B cell (primary cell): Measurements from ENCODE around the gene FES. TPM values are rescaled to one million over a fixed set of nuclear protein-coding genes. Genes with fewer than 3 reads are reported as not detected.

Source experiments
- ATAC-seq: fragments of 200-7000 bp; cut with Tn5 transposase; one replicate; pipeline ENCODE4 v1.10.0; 2021; ENCODE audit warnings: low read depth, mild to moderate bottlenecking, moderate number of reproducible peaks, moderate library complexity
- CTCF ChIA-PET: fragments of 350-600 bp; sonication (Branson Sonifier 250); formaldehyde crosslinking; loops from one replicate; lab custom pipeline; 2021; ENCODE audit warnings: antibody characterized with exemption, inconsistent platforms; lab: Charles Lee
- POLR2A ChIA-PET: fragments of 350-600 bp; sonication (Branson Sonifier 250); formaldehyde crosslinking; loops from one replicate; lab custom pipeline; 2021; ENCODE audit warnings: antibody characterized with exemption; lab: Charles Lee
- DNase-seq: peaks from one replicate; pipeline ENCODE4 v3.0.0; 2013
- H2AFZ ChIP-seq: 2 replicates; pipeline ENCODE4 v1.6.1; 2012; ENCODE audit warnings: mild to moderate bottlenecking, low read depth, low read length; ENCODE audit not compliant: insufficient read depth, poor library complexity, severe bottlenecking
- H3K27ac ChIP-seq, 2 donors: 1 replicate in 1 of 2; 2 replicates in 1 of 2; pipeline ENCODE4 v1.5.1; 2012 to 2013; ENCODE audit warnings: low read length in 2 of 2, mild to moderate bottlenecking in 2 of 2, moderate library complexity in 1 of 2
- H3K27me3 ChIP-seq, 4 experiments: fragments of 200-600 bp in 1 of 4; sonication (generic) in 1 of 4; replicated peaks in 1 of 4; 1 replicate in 2 of 4; 2 replicates in 2 of 4; pipeline versions ENCODE4 v1.6.1 to v1.7.0; 2013 to 2016; ENCODE audit warnings: low read length in 3 of 4, mild to moderate bottlenecking in 2 of 4, mixed read lengths in 1 of 4, moderate library complexity in 1 of 4; ENCODE audit not compliant: insufficient read depth in 4 of 4, control insufficient read depth in 3 of 4; ENCODE audit errors: control extremely low read depth in 1 of 4
- H3K36me3 ChIP-seq, 2 experiments: replicated peaks in 1 of 2; 1 replicate in 1 of 2; 2 replicates in 1 of 2; pipeline versions ENCODE4 v1.6.1 to v1.7.1; 2013; ENCODE audit warnings: low read length in 1 of 2; ENCODE audit not compliant: insufficient read depth in 2 of 2, control insufficient read depth in 1 of 2; ENCODE audit errors: control extremely low read depth in 1 of 2, extremely low read depth in 1 of 2
- H3K4me1 ChIP-seq, 2 donors: fragments of 200-600 bp in 1 of 2; sonication (generic) in 1 of 2; 1 replicate in 1 of 2; 2 replicates in 1 of 2; pipeline versions ENCODE4 v1.5.1 to v1.6.1; 2013 to 2017; ENCODE audit warnings: low read length in 2 of 2; ENCODE audit not compliant: control insufficient read depth in 2 of 2, insufficient read depth in 2 of 2
- H3K4me2 ChIP-seq: replicated peaks from 2 replicates; pipeline ENCODE3; 2012; ENCODE audit warnings: mild to moderate bottlenecking, low read depth, low read length; ENCODE audit not compliant: poor library complexity, severe bottlenecking
- H3K4me3 ChIP-seq, 5 experiments: fragments of 200-600 bp in 1 of 5; sonication (generic) in 1 of 5; 1 replicate in 3 of 5; 2 replicates in 2 of 5; pipeline versions ENCODE4 v1.5.1 to v1.7.0; 2011 to 2016; ENCODE audit warnings: low read length in 4 of 5, mild to moderate bottlenecking in 4 of 5, low read depth in 2 of 5, control low read depth in 1 of 5, moderate library complexity in 1 of 5; ENCODE audit not compliant: insufficient read depth in 1 of 5; ENCODE audit errors: control extremely low read depth in 1 of 5, extremely low read depth in 1 of 5
- H3K79me2 ChIP-seq: fragments of 200-600 bp; sonication (generic); one replicate; pipeline ENCODE4 v1.6.0; 2016; ENCODE audit warnings: low read length; ENCODE audit not compliant: control insufficient read depth, insufficient read depth
- H3K9ac ChIP-seq: fragments of 200-600 bp; sonication (generic); 2 replicates; pipeline ENCODE4 v1.6.1; 2017; ENCODE audit warnings: mild to moderate bottlenecking, low read length, moderate library complexity
- H3K9me3 ChIP-seq, 3 donors: one replicate each; pipeline versions ENCODE4 v1.6.1 to v1.7.1; 2013; ENCODE audit warnings: low read length in 2 of 3; ENCODE audit not compliant: control insufficient read depth in 2 of 3, insufficient read depth in 1 of 3; ENCODE audit errors: control extremely low read depth in 1 of 3
- H4K20me1 ChIP-seq: 2 replicates; pipeline ENCODE4 v1.6.0; 2012; ENCODE audit warnings: mild to moderate bottlenecking, low read length; ENCODE audit not compliant: insufficient read depth, control insufficient read depth, poor library complexity, severe bottlenecking
- H3K27ac Mint-ChIP-seq: one replicate; pipeline ENCODE4 v1.8.0; 2021; ENCODE audit warnings: mixed read lengths
- H3K27me3 Mint-ChIP-seq: one replicate; pipeline ENCODE4 v1.8.0; 2021; ENCODE audit warnings: mixed read lengths
- H3K4me1 Mint-ChIP-seq: one replicate; pipeline ENCODE4 v1.8.0; 2021; ENCODE audit warnings: mixed read lengths
- H3K4me3 Mint-ChIP-seq: one replicate; pipeline ENCODE4 v1.8.0; 2021; ENCODE audit warnings: mixed read lengths
- H3K9me3 Mint-ChIP-seq: one replicate; pipeline ENCODE4 v1.8.0; 2022; ENCODE audit warnings: mixed read lengths; ENCODE audit not compliant: insufficient read depth
- CTCF ChIP-seq: fragments of 200-600 bp; IDR thresholded peaks from one replicate; pipeline ENCODE4 v1.8.0; 2022; ENCODE audit warnings: antibody characterized with exemption, mild to moderate bottlenecking
- EZH2 ChIP-seq: IDR thresholded peaks from 2 replicates; pipeline ENCODE4 v1.6.1; 2012; ENCODE audit warnings: borderline replicate concordance, low read depth, mild to moderate bottlenecking, moderate library complexity, low read length; ENCODE audit not compliant: insufficient read depth, poor library complexity, severe bottlenecking
- WGBS: methylation state at CpG from one replicate; pipeline ENCODE4 v1.1.5; 2013; ENCODE audit warnings: missing lambda C conversion rate; ENCODE audit not compliant: insufficient coverage; 5-methylcytosine and 5-hydroxymethylcytosine counted together
- intact Hi-C: fragments of 100-400 bp; cut with micrococcal nuclease; formaldehyde crosslinking; loops from one replicate; pipeline ENCODE4 v1.10.0; 2022
- polyA plus RNA-seq: library from polyadenylated mRNA; depleted of rRNA; stranded (reverse); fragments of >200 nt; gene quantifications from 2 replicates; pipeline ENCODE4 v1.2.3, GENCODE V29; 2012
- total RNA-seq, 2 donors: library from RNA; stranded (reverse); fragments of 120-200 nt in 1 of 2; gene quantifications; 1 replicate in 1 of 2; 2 replicates in 1 of 2; pipeline versions ENCODE4 v1.2.3 to v1.2.4, GENCODE V29; 2013 to 2022

The FES gene
- total and polyA plus RNA-seq, 2 donors (not counting 1 experiment from before 2014, with no cell fraction given) = 23.9 to 31.4 TPM

GRCh38 chr15:90859234-90860131 is 24.8 kb upstream of the FES start:
- no peak for ATAC-seq
- ChIA-PET CTCF (interaction anchor here (1.0 to 1.4 kb wide), 3 partner anchors 15 to 211 kb away, joined by 3 to 4 read pairs (median 4); no protein-coding TSS in a partner anchor), POLR2A (interaction anchor here (0.6 to 0.8 kb wide), 4 partner anchors 41 to 76 kb away, joined by 3 to 6 read pairs (median 4); partner anchors contain the start of gene UNC45A)
- H3K9me3 Mint-ChIP-seq = no peaks in the 10 kb centered on the region
- H3K27ac Mint-ChIP-seq = peak overlapping the region; percentile 79
- Histone ChIP-seq H3K4me2 (no peak overlapping the region), H2AFZ (no peak overlapping the region), H4K20me1 (no peaks in the 10 kb centered on the region), H3K79me2 (no peaks in the 10 kb centered on the region), H3K9me3 (no peaks in the 10 kb centered on the region), H3K27me3 (no peaks in the 10 kb centered on the region), H3K4me3 (no peak overlapping the region), H3K36me3 (no peaks in the 10 kb centered on the region), H3K4me1 (peaks cover 37 to 48% of the 10 kb centered on the region in 2 donors), H3K9ac (no peak overlapping the region), H3K27ac (no peak overlapping the region)
- intact Hi-C loops = no loop called here
- peaks cover 48% of the 10 kb centered on the region for H3K4me1 Mint-ChIP-seq
- H3K27me3 Mint-ChIP-seq = no peaks in the 10 kb centered on the region
- TF ChIP-seq CTCF (no peak), EZH2 (no peak)
- DNase-seq = no peak
- 85% methylated on average over 7 of the region's 10 CpGs for WGBS
- no peak overlapping the region for H3K4me3 Mint-ChIP-seq

GRCh38 chr15:90860450-90860849 is 23.9 kb upstream of the FES start:
- H3K4me3 Mint-ChIP-seq = no peak overlapping the region
- POLR2A ChIA-PET = no interaction called here

More at GRCh38 chr15:90860450-90860849, 23.9 kb upstream of the FES start:
- Histone ChIP-seq H2AFZ (no peak overlapping the region), H3K9me3 (no peaks in the 10 kb centered on the region), H3K79me2 (no peaks in the 10 kb centered on the region), H3K27me3 (no peaks in the 10 kb centered on the region), H3K4me1 (peaks cover 28 to 38% of the 10 kb centered on the region in 2 donors), H4K20me1 (no peaks in the 10 kb centered on the region), H3K4me3 (no peak overlapping the region), H3K27ac (no peak overlapping the region), H3K9ac (no peak overlapping the region), H3K4me2 (no peak overlapping the region), H3K36me3 (no peaks in the 10 kb centered on the region)
- TF ChIP-seq CTCF = no peak
- WGBS = 100% methylated on average over 7 of the region's 7 CpGs
- intact Hi-C loops = no loop called here
- DNase-seq = no peak
- H3K27ac Mint-ChIP-seq = no peak overlapping the region
- H3K27me3 Mint-ChIP-seq = no peaks in the 10 kb centered on the region
- ATAC-seq = no peak
- no peaks in the 10 kb centered on the region for H3K9me3 Mint-ChIP-seq
- CTCF ChIA-PET = interaction anchor here (1.4 kb wide), 1 partner anchor 16 kb away, joined by 4 read pairs; no protein-coding TSS in a partner anchor
- H3K4me1 Mint-ChIP-seq = peaks cover 38% of the 10 kb centered on the region
